Astrocyte of the spinal cord (primary cell): ENCODE results near the gene C11orf97.
A peak's percentile ranks its signal among the peaks of the same experiment; 100 is the strongest.

Experiments
- DNase-seq: peaks from one replicate; pipeline ENCODE4 v3.0.0; 2011; ENCODE audit warnings: low read depth, low spot score
- H3K4me3 ChIP-seq: 2 replicates; pipeline ENCODE4 v1.5.1; 2011; ENCODE audit warnings: low read depth, mild to moderate bottlenecking, low read length, moderate library complexity
- CTCF ChIP-seq: IDR thresholded peaks from 2 replicates; pipeline ENCODE4 v1.5.1; 2012; ENCODE audit warnings: low read depth, mild to moderate bottlenecking, low read length, inconsistent platforms
- in situ Hi-C: cut with HindIII; loops from 2 replicates; pipeline ENCODE4 v1.10.0; 2017; ENCODE audit warnings: low sequenced_read_pairs

The C11orf97 gene

GRCh38 chr11:94513091-94513490, 830 bp downstream of the C11orf97 start:
- H3K4me3 ChIP-seq = no peak overlapping the region
- no peak for DNase-seq
- in situ Hi-C loops = no loop called here
- no peak for TF ChIP-seq CTCF

DNA sequence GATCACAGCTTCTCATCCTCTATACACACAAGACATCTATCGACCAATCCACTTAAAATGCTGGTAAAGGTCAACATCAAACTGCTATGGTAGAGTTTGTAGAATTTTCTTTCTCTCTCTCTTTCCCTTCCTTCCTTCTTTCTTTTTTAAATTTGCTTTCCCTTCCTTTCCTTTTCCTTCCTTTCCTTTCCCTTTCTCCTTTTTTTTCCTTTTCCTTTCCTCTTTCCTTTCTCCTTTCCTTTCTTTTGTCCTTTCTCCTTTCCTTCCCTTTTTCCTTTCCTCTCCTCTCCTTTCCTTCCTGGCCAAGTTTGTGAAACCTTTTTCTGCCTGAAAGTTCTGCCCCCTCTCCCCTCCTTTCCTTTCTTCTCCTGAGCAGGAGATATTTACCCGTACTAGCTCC, 3.1 kb downstream of the C11orf97 start:
- in situ Hi-C loops = no loop called here
- no peak for TF ChIP-seq CTCF
- no peak overlapping the region for H3K4me3 ChIP-seq

GRCh38 chr11:94516725-94517124, 4.5 kb downstream of the C11orf97 start:
- in situ Hi-C loops = no loop called here
- TF ChIP-seq CTCF = no peak
- H3K4me3 ChIP-seq = no peak overlapping the region
- DNase-seq = no peak

More for the DNA sequence above, 3.1 kb downstream of the C11orf97 start:
- no peak for DNase-seq

DNA sequence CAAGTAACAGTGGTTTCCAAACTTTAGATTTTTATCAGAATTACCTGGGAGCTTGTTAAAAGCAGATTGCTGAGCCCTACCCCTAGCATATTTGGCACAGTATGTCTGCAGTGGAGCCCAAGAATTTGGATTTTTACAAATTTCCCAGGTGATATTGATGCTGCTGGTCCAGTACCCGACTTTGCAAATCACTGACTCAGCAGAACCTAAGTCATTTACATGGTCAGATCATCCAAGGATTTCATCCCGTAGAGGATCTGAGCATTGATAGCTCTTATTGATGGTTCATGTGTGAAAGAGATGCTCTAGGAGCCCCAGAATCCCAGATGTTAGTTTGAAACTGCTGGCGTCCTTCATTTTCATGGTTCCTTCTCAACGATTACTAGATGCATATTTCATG, 6.0 kb downstream of the C11orf97 start:
- in situ Hi-C loops = no loop called here

GRCh38 chr11:94519478-94520084, 7.3 kb downstream of the C11orf97 start:
- peak; percentile 56 for DNase-seq
- no peak overlapping the region for H3K4me3 ChIP-seq
- in situ Hi-C loops = no loop called here
- TF ChIP-seq CTCF = peak; percentile 53

More for the DNA sequence above, 6.0 kb downstream of the C11orf97 start:
- DNase-seq = no peak
- H3K4me3 ChIP-seq = no peak overlapping the region
- no peak for TF ChIP-seq CTCF

- DNase-seq = no peak
- TF ChIP-seq CTCF = peak; percentile 59
- H3K4me3 ChIP-seq = no peak overlapping the region
- in situ Hi-C loops = no loop called here
Measured at GRCh38 chr11:94521684-94522083, 9.4 kb downstream of the C11orf97 start.
